PFSK-1 (cell line): ENCODE results near the gene NACC1.
A peak's percentile ranks its signal among the peaks of the same experiment; 100 is the strongest.

Source experiments
- FOXP2 ChIP-seq: optimal IDR thresholded peaks from 2 replicates; pipeline ENCODE3; 2011; ENCODE audit warnings: borderline replicate concordance, control low read depth, inconsistent platforms; ENCODE audit not compliant: insufficient read depth; ENCODE audit errors: extremely low read length, extremely low read depth
- POLR2AphosphoS5 ChIP-seq: IDR thresholded peaks from 2 replicates; pipeline ENCODE4 v1.6.1; 2012; ENCODE audit warnings: low read depth, mild to moderate bottlenecking, control low read depth, low read length, moderate library complexity
- SIN3A ChIP-seq: IDR thresholded peaks from 2 replicates; pipeline ENCODE4 v1.6.1; 2012; ENCODE audit warnings: mild to moderate bottlenecking, low read length, moderate library complexity, borderline replicate concordance; ENCODE audit not compliant: insufficient read depth
- TAF1 ChIP-seq: IDR thresholded peaks from 2 replicates; pipeline ENCODE4 v1.6.1; 2012; ENCODE audit warnings: low read length, control low read depth, borderline replicate concordance; ENCODE audit not compliant: insufficient read depth
- TF ChIP-seq, protein P1 (sequence below), 2 experiments: IDR thresholded peaks; 2 replicates each; pipeline versions ENCODE4 v1.6.1 to v1.8.0; 2011 to 2012; ENCODE audit warnings: low read depth in 2 of 2, low read length in 2 of 2, control low read depth in 1 of 2, inconsistent platforms in 1 of 2, mild to moderate bottlenecking in 1 of 2, moderate library complexity in 1 of 2; ENCODE audit not compliant: insufficient read depth in 1 of 2

NACC1 gene

DNA sequence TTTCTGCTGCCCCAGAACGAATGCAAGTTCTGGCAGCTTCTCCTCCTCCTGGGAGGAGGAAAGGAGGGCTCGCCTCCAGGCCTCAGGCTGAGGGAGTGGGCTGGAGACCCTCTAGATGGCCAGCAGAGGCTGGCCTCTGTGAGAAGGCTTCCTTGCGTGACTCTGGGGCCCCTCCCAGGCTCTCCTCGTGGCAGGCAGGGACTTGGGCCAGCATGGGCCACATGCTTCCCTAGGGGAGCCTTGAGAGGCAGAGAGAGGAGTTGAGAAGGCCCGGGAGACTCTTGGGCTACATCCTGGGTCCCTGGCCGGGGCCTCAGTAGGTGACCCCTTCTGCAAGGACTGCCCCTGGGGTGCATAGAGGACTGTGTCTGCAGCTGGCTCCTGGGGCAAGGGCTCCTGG, 41.3 kb upstream of the NACC1 start:
- TF ChIP-seq TAF1 = no peak
- no peak for TF ChIP-seq FOXP2

DNA sequence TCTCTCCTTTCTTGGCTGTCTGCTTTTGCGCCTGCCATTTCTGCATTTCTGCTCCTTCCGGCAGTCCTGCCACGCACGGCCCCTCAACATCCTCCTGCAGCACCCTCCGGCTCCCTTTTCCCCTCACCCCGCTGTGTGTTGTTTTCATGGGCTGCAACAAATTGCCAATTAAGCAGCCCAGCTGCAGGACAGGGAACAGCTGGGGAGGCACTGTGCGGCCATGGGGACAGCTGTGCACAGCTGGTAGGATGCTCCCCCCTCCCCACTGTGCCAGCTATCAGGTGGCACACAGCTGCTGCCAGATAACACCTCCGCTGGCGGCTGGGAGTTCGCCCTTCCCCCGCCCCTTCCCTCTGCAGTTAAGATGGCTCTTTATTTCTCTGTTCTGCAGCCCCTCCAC, 40.8 kb upstream of the NACC1 start:
- TF ChIP-seq, protein P1, sequence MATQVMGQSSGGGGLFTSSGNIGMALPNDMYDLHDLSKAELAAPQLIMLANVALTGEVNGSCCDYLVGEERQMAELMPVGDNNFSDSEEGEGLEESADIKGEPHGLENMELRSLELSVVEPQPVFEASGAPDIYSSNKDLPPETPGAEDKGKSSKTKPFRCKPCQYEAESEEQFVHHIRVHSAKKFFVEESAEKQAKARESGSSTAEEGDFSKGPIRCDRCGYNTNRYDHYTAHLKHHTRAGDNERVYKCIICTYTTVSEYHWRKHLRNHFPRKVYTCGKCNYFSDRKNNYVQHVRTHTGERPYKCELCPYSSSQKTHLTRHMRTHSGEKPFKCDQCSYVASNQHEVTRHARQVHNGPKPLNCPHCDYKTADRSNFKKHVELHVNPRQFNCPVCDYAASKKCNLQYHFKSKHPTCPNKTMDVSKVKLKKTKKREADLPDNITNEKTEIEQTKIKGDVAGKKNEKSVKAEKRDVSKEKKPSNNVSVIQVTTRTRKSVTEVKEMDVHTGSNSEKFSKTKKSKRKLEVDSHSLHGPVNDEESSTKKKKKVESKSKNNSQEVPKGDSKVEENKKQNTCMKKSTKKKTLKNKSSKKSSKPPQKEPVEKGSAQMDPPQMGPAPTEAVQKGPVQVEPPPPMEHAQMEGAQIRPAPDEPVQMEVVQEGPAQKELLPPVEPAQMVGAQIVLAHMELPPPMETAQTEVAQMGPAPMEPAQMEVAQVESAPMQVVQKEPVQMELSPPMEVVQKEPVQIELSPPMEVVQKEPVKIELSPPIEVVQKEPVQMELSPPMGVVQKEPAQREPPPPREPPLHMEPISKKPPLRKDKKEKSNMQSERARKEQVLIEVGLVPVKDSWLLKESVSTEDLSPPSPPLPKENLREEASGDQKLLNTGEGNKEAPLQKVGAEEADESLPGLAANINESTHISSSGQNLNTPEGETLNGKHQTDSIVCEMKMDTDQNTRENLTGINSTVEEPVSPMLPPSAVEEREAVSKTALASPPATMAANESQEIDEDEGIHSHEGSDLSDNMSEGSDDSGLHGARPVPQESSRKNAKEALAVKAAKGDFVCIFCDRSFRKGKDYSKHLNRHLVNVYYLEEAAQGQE (IDR thresholded peaks at IDR 0.05; ENCODE audit: insufficient read depth in 1 of 2, low read depth in 2 of 2, low read length in 2 of 2) = no peak
- TF ChIP-seq FOXP2 (no peak), TAF1 (no peak), SIN3A (no peak), POLR2AphosphoS5 (no peak)

DNA sequence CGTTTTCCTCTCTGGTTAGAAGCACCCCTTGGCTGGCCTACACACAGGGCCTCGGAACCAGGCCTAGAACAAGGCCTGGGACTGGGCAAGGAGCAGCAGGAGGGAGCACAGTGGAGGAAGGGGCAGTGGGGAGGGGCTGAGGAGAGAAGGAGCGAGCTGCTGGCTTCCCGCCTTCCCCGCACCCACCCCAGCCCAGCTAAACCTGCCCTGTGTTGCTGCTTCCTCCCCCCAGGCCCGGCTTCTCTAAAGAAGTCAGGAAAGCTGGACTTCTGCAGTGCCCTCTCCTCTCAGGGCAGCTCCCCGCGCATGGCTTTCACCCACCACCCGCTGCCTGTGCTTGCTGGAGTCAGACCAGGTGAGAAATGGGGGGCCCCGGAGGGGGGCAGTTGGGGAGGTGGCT, 39.7 kb upstream of the NACC1 start:
- TF ChIP-seq FOXP2 (no peak), TAF1 (no peak), SIN3A (no peak), POLR2AphosphoS5 (no peak)
- TF ChIP-seq, protein P1 (IDR thresholded peaks at IDR 0.05; ENCODE audit: insufficient read depth in 1 of 2, low read depth in 2 of 2, low read length in 2 of 2) = no peak

DNA sequence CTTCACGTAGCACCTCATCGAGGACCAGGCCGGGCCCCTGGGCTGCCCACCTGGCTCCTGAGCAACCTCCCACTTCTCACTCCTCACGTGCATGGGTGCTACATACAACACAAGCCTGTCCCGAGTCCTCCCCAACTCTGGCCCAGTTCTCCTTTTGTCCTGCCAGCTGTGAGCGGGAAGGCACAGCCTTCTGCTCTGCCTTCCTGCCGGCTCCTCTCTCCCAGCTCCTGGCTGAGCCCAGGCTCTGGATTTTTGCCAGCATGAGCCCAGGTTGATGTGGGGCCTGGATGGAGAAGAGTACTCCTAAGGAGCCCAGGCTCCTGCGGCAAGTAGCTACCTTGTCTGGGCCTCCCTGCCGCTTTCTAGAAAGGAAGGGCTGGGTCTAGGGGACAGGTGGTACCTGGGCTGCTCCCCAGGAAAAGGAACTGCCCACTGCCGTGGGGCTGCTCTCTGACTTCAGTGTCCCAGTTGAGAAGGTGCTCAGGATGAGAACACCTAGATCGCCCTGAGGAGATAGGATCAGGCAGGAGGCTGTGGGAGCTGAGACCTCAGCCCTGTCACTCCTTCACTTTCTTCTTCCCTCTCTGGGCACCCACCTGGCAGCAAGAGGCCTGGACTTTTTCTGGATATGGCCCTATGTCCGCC, 39.0 kb upstream of the NACC1 start:
- no peak for TF ChIP-seq TAF1

DNA sequence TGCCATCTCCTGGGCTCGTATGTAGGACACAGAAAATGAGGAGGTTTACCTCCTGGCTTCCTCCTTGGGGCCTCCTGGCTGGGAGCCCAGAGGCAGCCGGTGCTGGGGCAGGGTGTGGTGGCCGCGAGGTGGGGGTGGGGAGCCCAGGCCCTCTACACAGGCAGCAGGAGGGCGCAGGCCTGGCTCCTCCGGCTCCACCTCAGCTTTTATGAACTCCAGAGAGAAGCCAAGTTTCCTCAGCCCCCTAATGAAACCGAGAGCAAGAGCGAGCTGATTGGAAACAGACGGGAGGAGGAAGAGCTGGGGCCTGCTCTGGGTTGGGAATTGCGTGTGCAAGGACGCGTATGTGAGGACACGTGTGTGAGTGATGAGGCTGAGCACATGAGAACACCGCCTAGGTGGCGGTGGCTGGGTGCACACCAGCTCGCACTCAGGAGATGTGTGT, 38.5 kb upstream of the NACC1 start:
- TF ChIP-seq SIN3A = no peak
- peak; percentile 32 for TF ChIP-seq FOXP2
- TF ChIP-seq, protein P1 (IDR thresholded peaks at IDR 0.05; ENCODE audit: insufficient read depth in 1 of 2, low read depth in 2 of 2, low read length in 2 of 2) = no peak

DNA sequence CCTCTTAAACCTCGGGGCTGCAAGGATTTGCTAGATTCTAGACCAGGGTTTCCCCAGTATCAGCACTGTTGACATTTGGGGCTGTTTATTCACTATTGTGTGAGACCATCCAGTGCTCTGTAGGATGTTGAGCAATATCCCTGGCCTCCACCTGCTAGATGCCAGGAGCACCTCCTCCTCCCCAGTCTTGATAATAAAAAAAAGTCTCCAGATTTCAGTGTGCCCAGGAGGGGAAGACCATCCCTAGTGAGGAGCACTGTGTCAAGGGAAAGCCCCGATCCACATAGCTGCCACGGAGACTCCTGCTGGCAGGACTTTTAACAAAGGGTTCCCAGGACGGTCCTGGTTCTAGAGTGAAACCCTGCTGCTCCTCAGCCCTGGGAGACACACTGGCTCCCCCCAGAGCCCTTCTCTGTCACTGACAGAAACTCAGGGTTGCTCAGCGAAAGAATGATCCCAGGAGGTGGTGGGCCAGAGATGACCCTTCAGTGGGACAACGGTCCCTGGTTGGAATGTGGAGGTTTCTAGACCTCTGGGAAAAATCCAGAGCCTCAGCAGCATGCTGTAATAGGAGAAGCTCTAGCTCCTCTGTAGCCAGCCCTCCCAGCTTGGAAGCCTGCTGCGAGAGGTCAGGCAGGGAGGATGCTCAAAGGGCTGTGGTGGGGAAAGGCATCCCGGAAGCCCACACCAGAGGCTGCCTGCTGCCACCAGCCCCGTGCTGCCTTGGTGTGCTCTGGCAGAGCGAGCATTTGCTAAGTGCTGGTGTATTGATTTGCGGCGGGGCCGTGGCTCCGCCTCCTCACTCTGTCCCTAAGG, 35.7 kb upstream of the NACC1 start:
- TF ChIP-seq POLR2AphosphoS5 (no peak), TAF1 (no peak), SIN3A (no peak), FOXP2 (no peak)
- TF ChIP-seq, protein P1 (IDR thresholded peaks at IDR 0.05; ENCODE audit: insufficient read depth in 1 of 2, low read depth in 2 of 2, low read length in 2 of 2) = no peak
